HG02678 (cell line): ENCODE measurements around the gene CDKN2D.

ENCODE experiments used
- ATAC-seq: cut with Tn5 transposase; IDR thresholded peaks from one replicate; pipeline ENCODE4 v1.9.1; 2021; ENCODE audit warnings: mild to moderate bottlenecking, moderate library complexity; ENCODE audit not compliant: unreplicated experiment

The CDKN2D gene

DNA sequence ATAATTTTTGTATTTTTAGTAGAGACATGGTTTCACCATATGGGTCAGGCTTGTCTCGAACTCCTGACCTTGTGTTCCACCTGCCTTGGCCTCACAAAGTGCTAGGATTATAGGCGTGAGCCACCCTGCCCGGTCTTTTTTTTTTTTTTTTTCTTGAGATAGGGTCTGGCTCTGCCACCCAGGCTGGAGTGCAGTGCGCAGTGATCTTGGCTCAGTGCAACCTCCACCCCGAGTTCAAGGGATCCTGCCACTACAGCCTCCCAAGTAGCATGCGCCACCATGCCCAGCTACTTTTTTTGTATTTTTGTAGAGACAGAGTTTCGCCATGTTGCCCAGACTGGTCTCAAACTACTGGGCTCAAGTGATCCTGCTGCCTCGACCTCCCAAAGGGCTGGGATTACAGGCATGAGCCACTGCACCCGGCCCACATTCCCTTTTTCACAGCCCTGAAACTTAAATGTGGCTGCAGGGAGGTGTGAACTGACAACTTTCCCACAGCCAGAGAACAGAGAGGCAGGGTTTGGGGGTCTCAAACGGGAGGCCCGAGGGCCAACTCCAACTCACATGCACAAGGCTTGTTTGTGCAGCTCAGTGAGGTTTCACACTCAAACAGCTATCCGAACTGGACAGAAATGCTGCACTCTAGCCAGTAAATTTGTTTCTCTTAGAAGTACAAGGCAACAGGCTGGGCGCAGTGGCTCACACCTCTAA lies 47.2 kb downstream of the CDKN2D start:
- ATAC-seq = no peak

DNA sequence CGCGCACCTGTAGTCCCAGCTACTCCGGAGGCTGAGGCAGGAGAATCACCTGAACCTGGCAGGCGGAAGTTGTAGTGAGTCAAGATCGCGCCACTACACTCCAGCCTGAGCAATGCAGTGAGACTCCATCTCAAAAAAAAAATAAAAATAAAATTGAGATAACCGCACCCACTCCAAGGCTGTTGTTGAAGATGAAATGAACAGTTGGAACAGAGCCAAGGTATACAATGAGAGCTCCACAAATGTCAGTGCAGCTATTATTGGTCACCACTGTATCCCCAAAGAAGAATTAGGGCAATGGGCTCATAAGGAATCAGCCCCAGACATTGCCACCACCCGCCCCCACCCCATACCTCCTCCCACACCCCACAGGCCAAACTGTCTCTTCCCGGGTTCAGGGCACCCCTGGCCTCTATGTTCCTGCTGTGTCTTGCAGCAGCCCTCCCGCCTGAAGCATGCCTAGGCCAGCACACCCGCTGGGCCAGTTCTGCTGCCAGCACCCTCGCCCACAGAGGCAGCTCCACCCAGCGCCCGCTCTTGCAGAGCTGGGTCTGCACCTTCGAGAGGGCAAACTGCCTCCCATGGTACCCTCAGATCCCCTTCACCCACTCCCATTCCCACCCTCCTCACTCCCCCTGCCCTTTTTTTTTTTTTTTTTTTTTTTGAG lies 48.0 kb downstream of the CDKN2D start:
- ATAC-seq = no peak

DNA sequence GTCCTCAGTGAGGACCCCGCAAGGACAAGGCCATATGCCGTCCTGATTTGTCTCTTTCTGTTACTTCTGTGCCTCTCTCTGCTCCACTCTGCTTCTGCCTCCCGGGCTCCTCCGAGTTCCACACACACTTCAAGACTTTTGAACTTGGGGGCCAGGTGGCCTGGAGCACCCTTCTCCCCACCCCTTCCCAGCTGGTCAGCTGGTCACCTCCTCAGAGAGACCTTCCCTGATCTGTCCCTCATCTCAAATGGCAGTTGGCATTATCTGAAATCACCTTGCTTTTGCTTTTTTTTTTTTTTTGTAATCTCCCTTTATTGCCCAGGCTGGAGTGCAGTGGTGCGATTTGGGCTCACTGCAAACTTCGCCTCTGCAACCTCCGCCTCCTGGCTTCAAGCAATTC lies 49.4 kb downstream of the CDKN2D start:
- no peak for ATAC-seq

DNA sequence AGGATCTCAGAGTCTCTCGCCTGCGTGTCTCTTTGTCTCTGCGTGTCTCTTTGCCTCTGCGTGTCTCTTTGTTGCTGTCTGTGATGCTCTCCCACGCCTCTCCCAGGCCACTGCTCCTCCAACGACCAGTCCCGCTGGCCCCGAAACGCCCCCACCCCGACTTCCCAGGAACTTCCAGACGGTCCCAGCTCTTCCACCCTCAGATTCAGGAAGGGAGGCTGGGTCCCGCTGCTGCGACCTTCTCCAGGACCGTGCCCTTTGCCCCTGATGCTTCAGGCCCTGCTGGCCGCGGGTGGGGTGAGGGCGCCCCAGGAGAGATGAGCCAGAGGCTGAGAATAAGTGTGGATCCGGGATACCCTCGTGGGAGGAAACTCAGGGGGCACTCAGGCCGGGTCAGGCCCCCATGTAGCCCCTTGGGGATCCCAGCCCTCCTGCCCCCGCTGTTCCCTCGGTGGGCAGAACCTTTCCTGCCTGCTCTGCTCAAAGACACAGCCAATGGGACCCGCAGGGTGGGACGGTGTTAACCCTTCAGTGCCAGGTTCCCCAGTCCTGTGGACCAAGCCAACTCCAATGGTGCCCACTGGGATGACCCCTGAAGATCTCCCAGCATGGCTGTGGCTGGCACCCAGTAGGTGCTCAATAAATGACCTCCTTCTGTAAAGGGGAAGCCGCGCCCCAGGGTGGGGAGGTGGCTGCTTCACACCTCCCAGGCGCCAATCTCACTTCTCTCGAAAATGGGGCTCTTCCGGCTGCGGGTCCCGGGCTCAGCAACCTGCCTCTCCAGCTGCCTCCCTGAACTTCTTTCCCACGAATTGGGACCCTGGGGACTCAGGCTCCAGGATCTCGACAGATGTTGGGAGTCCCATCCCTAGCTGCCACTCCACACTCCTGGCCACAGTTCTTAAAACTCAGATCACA lies 50.1 kb downstream of the CDKN2D start:
- ATAC-seq = no peak

DNA sequence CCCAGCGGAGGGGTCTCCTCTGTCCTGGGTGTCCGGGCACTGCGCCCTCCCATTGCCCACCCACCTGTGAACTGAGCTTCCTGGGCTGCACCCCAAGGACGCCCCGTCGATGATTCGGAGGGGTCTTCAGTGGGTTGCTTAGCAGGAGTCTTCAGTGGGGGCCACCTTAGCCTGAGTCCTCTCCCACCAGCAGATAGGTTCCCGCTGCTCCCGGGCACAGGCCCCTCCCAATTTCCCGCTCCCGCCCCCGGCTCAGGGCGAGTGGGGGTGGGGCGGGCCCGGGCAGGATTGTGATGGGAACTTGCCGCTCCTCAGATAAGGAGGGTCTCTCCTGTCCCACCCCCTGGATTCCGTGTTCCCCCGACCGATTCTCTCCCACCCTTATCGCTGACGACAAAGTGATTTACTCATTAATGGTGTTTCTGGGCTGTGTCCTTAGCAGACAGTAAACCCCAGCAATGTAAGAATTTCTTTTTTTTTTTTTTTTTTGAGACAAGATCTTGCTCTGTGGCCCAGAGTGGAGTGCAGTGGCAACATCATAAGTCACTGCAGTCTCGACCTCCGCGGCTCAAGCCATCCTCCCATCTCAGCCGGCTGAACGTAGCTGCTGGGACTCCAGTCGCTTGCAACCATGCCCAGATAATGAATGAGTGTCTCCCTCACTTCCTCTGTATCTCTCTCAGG lies 50.9 kb downstream of the CDKN2D start:
- ATAC-seq = no peak

DNA sequence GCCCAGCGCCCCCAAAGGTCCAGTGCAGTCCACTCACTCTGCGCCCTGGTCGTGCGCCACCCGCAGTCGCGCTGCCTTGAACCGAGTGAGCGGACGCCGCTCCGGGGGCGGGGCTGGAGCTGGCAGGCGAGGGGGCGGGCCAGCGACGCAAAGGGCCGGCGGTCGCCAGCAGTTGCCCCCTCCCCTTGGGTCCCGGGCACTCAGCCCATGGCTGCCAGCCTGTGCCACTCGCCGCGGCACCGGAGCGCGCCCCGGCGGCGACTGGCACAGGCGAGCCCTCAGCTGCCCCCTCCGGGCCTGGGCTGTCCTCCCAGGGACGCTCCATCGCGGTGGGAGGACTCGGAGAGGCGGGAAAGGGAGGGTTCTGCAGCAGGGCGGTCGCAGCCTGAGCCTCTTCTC lies 51.4 kb downstream of the CDKN2D start, which contains the start of gene S1PR5:
TSS of gene S1PR5 (minus strand) at position 87 of the 399 bp plus-strand sequence. CDS start 2,436 bp downstream, outside the sequence.
- ATAC-seq = no peak

DNA sequence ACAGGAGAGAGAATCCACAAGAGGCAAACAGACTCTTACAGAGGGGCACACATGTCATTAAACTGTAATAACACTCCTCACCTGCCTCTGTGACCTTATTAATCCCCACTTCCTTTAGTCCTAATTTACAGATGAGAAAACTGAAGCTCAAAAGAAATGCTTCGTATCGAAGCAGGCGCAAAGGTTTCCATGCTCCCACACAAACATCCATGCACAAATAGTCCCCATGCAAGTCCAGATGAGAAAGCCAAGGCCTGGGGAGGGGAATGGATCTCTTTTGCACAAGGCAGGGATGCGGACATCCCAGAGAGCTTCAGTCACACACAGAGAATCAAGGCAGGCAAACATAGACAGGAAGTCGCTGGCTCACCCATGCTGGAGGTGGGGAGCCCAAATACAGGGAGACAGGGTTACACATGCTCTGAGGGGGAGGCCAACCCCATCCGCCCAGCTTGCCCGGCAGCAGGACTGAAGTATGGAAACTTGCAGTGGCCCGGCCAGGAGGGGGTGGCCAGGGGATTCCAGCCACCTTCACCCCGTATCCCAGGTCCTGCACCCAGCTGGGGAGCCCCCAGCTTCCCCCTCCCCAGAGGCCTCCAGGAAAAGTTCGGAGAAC lies 52.0 kb downstream of the CDKN2D start:
- ATAC-seq = no peak
